HEK293 (cell line): ENCODE measurements around the gene TOMM6.

ENCODE experiments used
- FEZF1 ChIP-seq: fragments of 450-650 bp; formaldehyde crosslinking; IDR thresholded peaks from 2 replicates; pipeline ENCODE4 v1.5.1; 2016; ENCODE audit warnings: missing biosample characterization, missing genetic modification characterization
- GLIS1 ChIP-seq: fragments of 450-650 bp; formaldehyde crosslinking; IDR thresholded peaks from 2 replicates; pipeline ENCODE4 v1.5.1; 2016; ENCODE audit warnings: missing biosample characterization, missing genetic modification characterization
- KLF16 ChIP-seq: fragments of 450-650 bp; formaldehyde crosslinking; IDR thresholded peaks from 2 replicates; pipeline ENCODE4 v1.5.1; 2017; ENCODE audit warnings: missing biosample characterization, missing genetic modification characterization
- PRDM10 ChIP-seq: fragments of 450-650 bp; formaldehyde crosslinking; IDR thresholded peaks from 2 replicates; pipeline ENCODE4 v1.5.1; 2016; ENCODE audit warnings: missing biosample characterization, missing genetic modification characterization
- REPIN1 ChIP-seq: fragments of 450-650 bp; formaldehyde crosslinking; IDR thresholded peaks from 2 replicates; pipeline ENCODE4 v1.5.1; 2017; ENCODE audit warnings: missing biosample characterization, missing genetic modification characterization, low read depth
- ZBTB17 ChIP-seq: fragments of 450-650 bp; formaldehyde crosslinking; IDR thresholded peaks from 2 replicates; pipeline ENCODE4 v1.5.1; 2016; ENCODE audit warnings: missing biosample characterization, missing genetic modification characterization
- ZFP3 ChIP-seq: fragments of 450-650 bp; formaldehyde crosslinking; IDR thresholded peaks from 2 replicates; pipeline ENCODE4 v1.5.1; 2016; ENCODE audit warnings: low read depth, missing biosample characterization, missing genetic modification characterization
- ZFP37 ChIP-seq: fragments of 450-650 bp; formaldehyde crosslinking; IDR thresholded peaks from 2 replicates; pipeline ENCODE4 v1.5.1; 2016; ENCODE audit warnings: missing biosample characterization, missing genetic modification characterization
- ZFP41 ChIP-seq: fragments of 450-650 bp; formaldehyde crosslinking; IDR thresholded peaks from 2 replicates; pipeline ENCODE4 v1.5.1; 2016; ENCODE audit warnings: missing biosample characterization, missing genetic modification characterization, borderline replicate concordance
- ZIC2 ChIP-seq: fragments of 450-650 bp; formaldehyde crosslinking; IDR thresholded peaks from 2 replicates; pipeline ENCODE4 v1.5.1; 2016; ENCODE audit warnings: missing biosample characterization, missing genetic modification characterization
- ZNF146 ChIP-seq: fragments of 450-650 bp; formaldehyde crosslinking; IDR thresholded peaks from 2 replicates; pipeline ENCODE4 v1.5.1; 2016; ENCODE audit warnings: missing biosample characterization, missing genetic modification characterization
- ZNF2 ChIP-seq: fragments of 450-650 bp; formaldehyde crosslinking; IDR thresholded peaks from 2 replicates; pipeline ENCODE4 v1.5.1; 2016; ENCODE audit warnings: missing biosample characterization, missing genetic modification characterization
- ZNF223 ChIP-seq: fragments of 450-650 bp; formaldehyde crosslinking; IDR thresholded peaks from 2 replicates; pipeline ENCODE4 v1.5.1; 2016; ENCODE audit warnings: missing biosample characterization, missing genetic modification characterization
- ZNF239 ChIP-seq: fragments of 450-650 bp; formaldehyde crosslinking; IDR thresholded peaks from 2 replicates; pipeline ENCODE4 v1.5.1; 2016; ENCODE audit warnings: missing biosample characterization, missing genetic modification characterization
- ZNF366 ChIP-seq: fragments of 450-650 bp; formaldehyde crosslinking; conservative IDR thresholded peaks from 2 replicates; pipeline ENCODE4 v1.5.1; 2016; ENCODE audit warnings: missing biosample characterization, missing genetic modification characterization
- ZNF391 ChIP-seq: fragments of 450-650 bp; formaldehyde crosslinking; IDR thresholded peaks from 2 replicates; pipeline ENCODE4 v1.5.1; 2016; ENCODE audit warnings: low read depth, missing biosample characterization, missing genetic modification characterization, borderline replicate concordance
- ZNF513 ChIP-seq: fragments of 450-650 bp; IDR thresholded peaks from 2 replicates; pipeline ENCODE4 v1.5.1; 2018; ENCODE audit warnings: missing biosample characterization, missing genetic modification characterization
- ZNF558 ChIP-seq: fragments of 450-650 bp; formaldehyde crosslinking; IDR thresholded peaks from 2 replicates; pipeline ENCODE4 v1.5.1; 2016; ENCODE audit warnings: missing biosample characterization, missing genetic modification characterization
- ZNF561 ChIP-seq: fragments of 450-650 bp; IDR thresholded peaks from 2 replicates; pipeline ENCODE4 v1.5.1; 2018; ENCODE audit warnings: missing biosample characterization, missing genetic modification characterization, borderline replicate concordance
- ZNF600 ChIP-seq: fragments of 450-650 bp; formaldehyde crosslinking; IDR thresholded peaks from 2 replicates; pipeline ENCODE4 v1.5.1; 2016; ENCODE audit warnings: missing biosample characterization, missing genetic modification characterization
- ZNF76 ChIP-seq: fragments of 450-650 bp; formaldehyde crosslinking; IDR thresholded peaks from 2 replicates; pipeline ENCODE4; 2016; ENCODE audit warnings: low read depth, missing biosample characterization, missing genetic modification characterization, borderline replicate concordance
- ZNF792 ChIP-seq: fragments of 450-650 bp; formaldehyde crosslinking; IDR thresholded peaks from 2 replicates; pipeline ENCODE4 v1.5.1; 2016; ENCODE audit warnings: missing biosample characterization, missing genetic modification characterization
- ZSCAN23 ChIP-seq: fragments of 450-650 bp; formaldehyde crosslinking; IDR thresholded peaks from 2 replicates; pipeline ENCODE4 v1.5.1; 2016; ENCODE audit warnings: missing biosample characterization, missing genetic modification characterization
- TF ChIP-seq, protein P1 (sequence below): fragments of 450-650 bp; formaldehyde crosslinking; IDR thresholded peaks from 2 replicates; pipeline ENCODE4 v1.5.1; 2016; ENCODE audit warnings: missing biosample characterization, missing genetic modification characterization
- TF ChIP-seq, protein P2 (sequence below): IDR thresholded peaks from 2 replicates; pipeline ENCODE4 v1.6.1; 2011; ENCODE audit warnings: mild to moderate bottlenecking, low read depth, low read length, borderline replicate concordance
- TF ChIP-seq, protein P3 (sequence below): fragments of 450-650 bp; formaldehyde crosslinking; IDR thresholded peaks from 2 replicates; pipeline ENCODE4 v1.5.1; 2016; ENCODE audit warnings: missing biosample characterization, missing genetic modification characterization, low read depth

Gene TOMM6

DNA sequence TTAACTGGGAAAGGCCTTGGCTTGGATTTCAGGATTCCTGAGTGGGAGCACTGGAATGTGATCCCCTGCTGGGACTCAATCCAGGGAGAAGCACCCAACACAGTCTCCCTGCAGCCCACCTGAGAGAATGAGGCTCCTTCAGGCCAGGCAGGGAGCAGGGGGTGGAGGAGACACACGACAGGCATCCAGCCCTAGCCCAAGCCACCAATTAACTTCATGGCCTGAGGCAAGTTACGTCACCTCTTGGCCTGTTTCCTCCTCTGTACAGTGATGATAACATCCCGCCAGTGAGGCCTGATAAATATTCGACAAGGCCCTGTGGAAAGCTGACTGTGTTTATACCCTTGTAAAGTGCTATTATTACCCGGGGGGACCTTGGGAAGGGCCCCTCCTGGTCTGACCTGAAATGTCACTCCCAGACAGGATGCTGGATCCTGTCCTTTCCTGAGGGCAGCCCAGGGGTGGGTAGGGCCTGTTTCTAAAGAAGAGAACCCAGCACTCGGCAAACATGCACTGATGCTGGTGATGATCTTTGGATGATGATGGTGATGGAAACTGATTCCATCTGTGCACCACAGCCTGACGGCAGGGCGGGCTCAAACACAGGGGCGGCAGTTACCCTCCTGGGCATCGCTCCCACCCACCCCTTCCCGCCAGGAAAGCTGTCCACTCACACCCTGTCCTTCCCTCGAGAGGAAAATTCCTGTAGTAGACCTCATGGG lies 20.2 kb upstream of the TOMM6 start (continued):
- TF ChIP-seq ZNF146 (0 out of 2 replicates have a peak, but pooled peaks have one; percentile 6), GLIS1 (tag by site-specific recombination) (peak; percentile 99), ZSCAN23 (tag by site-specific recombination) (peak; percentile 81; the same call in 1 of the 2 replicates), ZNF600 (tag by site-specific recombination) (peak; percentile 4; the same call in 1 of the 2 replicates), ZNF2 (tag by site-specific recombination) (peak; percentile 84), ZNF561 (peak; percentile 79), ZNF513 (tag by site-specific recombination) (peak; percentile 38), ZNF366 (tag by site-specific recombination) (peak; percentile 88), ZFP37 (tag by site-specific recombination) (peak; percentile 63; the same call in 1 of the 2 replicates), ZIC2 (tag by site-specific recombination) (peak; percentile 99), ZBTB17 (tag by site-specific recombination) (peak; percentile 90), ZNF223 (tag by site-specific recombination) (no peak), REPIN1 (tag by site-specific recombination) (0 out of 2 replicates have a peak, but pooled peaks have one; percentile 69), PRDM10 (tag by site-specific recombination) (peak; percentile 77), ZNF558 (peak; percentile 78; the same call in 1 of the 2 replicates), FEZF1 (tag by site-specific recombination) (peak; percentile 91), KLF16 (tag by site-specific recombination) (peak; percentile 93), ZFP41 (tag by site-specific recombination) (no peak), ZNF391 (tag by site-specific recombination) (peak; percentile 91; the same call in 1 of the 2 replicates), ZFP3 (no peak), ZNF792 (tag by site-specific recombination) (no peak), ZNF239 (tag by site-specific recombination) (no peak), ZNF76 (tag by site-specific recombination) (peak; percentile 70; the same call in 1 of the 2 replicates)
- TF ChIP-seq, protein P1, sequence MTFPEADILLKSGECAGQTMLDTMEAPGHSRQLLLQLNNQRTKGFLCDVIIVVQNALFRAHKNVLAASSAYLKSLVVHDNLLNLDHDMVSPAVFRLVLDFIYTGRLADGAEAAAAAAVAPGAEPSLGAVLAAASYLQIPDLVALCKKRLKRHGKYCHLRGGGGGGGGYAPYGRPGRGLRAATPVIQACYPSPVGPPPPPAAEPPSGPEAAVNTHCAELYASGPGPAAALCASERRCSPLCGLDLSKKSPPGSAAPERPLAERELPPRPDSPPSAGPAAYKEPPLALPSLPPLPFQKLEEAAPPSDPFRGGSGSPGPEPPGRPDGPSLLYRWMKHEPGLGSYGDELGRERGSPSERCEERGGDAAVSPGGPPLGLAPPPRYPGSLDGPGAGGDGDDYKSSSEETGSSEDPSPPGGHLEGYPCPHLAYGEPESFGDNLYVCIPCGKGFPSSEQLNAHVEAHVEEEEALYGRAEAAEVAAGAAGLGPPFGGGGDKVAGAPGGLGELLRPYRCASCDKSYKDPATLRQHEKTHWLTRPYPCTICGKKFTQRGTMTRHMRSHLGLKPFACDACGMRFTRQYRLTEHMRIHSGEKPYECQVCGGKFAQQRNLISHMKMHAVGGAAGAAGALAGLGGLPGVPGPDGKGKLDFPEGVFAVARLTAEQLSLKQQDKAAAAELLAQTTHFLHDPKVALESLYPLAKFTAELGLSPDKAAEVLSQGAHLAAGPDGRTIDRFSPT (tag by site-specific recombination), result peak; percentile 97
- TF ChIP-seq, protein P2, sequence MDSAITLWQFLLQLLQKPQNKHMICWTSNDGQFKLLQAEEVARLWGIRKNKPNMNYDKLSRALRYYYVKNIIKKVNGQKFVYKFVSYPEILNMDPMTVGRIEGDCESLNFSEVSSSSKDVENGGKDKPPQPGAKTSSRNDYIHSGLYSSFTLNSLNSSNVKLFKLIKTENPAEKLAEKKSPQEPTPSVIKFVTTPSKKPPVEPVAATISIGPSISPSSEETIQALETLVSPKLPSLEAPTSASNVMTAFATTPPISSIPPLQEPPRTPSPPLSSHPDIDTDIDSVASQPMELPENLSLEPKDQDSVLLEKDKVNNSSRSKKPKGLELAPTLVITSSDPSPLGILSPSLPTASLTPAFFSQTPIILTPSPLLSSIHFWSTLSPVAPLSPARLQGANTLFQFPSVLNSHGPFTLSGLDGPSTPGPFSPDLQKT, result no peak
- TF ChIP-seq, protein P3, sequence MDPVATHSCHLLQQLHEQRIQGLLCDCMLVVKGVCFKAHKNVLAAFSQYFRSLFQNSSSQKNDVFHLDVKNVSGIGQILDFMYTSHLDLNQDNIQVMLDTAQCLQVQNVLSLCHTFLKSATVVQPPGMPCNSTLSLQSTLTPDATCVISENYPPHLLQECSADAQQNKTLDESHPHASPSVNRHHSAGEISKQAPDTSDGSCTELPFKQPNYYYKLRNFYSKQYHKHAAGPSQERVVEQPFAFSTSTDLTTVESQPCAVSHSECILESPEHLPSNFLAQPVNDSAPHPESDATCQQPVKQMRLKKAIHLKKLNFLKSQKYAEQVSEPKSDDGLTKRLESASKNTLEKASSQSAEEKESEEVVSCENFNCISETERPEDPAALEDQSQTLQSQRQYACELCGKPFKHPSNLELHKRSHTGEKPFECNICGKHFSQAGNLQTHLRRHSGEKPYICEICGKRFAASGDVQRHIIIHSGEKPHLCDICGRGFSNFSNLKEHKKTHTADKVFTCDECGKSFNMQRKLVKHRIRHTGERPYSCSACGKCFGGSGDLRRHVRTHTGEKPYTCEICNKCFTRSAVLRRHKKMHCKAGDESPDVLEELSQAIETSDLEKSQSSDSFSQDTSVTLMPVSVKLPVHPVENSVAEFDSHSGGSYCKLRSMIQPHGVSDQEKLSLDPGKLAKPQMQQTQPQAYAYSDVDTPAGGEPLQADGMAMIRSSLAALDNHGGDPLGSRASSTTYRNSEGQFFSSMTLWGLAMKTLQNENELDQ (tag by site-specific recombination), result no peak
